Loucy (cell line): ENCODE data around the gene CST3.

ENCODE experiments used
- EZH2phosphoT487 ChIP-seq: fragments of 200-600 bp; IDR thresholded peaks from 2 replicates; pipeline ENCODE4 v1.6.1; 2018; ENCODE audit warnings: antibody characterized with exemption, mild to moderate bottlenecking, moderate library complexity, borderline replicate concordance
- TF ChIP-seq, protein P1 (sequence below): fragments of 200-600 bp; sonication (generic); conservative IDR thresholded peaks from 2 replicates; pipeline ENCODE4 v1.5.1; 2014; ENCODE audit warnings: mild to moderate bottlenecking, antibody characterized with exemption, low read length

DNA sequence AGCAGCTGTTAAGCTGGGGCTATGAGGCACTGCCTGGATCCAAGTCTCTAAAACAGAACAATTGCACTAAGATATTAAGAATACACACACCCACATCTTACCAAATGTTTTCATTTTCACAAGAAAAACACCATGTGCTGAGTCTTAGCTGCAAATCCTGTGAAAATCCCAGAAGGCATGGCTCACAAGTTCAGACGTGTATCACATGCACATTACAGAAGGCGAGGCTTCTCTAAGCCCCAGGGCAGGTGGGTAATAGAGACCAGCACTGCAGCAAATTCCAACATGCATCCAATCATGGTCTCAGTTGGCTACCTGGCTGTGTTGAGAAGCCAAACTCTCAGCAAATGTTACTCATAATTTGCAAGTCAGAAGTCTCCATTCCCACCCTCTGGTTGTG is 16.2 kb upstream of the CST3 start:
- TF ChIP-seq, protein P1, sequence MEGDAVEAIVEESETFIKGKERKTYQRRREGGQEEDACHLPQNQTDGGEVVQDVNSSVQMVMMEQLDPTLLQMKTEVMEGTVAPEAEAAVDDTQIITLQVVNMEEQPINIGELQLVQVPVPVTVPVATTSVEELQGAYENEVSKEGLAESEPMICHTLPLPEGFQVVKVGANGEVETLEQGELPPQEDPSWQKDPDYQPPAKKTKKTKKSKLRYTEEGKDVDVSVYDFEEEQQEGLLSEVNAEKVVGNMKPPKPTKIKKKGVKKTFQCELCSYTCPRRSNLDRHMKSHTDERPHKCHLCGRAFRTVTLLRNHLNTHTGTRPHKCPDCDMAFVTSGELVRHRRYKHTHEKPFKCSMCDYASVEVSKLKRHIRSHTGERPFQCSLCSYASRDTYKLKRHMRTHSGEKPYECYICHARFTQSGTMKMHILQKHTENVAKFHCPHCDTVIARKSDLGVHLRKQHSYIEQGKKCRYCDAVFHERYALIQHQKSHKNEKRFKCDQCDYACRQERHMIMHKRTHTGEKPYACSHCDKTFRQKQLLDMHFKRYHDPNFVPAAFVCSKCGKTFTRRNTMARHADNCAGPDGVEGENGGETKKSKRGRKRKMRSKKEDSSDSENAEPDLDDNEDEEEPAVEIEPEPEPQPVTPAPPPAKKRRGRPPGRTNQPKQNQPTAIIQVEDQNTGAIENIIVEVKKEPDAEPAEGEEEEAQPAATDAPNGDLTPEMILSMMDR = no peak
- no peak for TF ChIP-seq EZH2phosphoT487
